DOHH2 (cell line): ENCODE data around the gene PYGM.

Experiments
- CTCF ChIP-seq: fragments of 200-600 bp; sonication (generic); IDR thresholded peaks from one replicate; pipeline ENCODE4 v1.5.1; 2014; ENCODE audit warnings: antibody characterized with exemption, mild to moderate bottlenecking, low read depth, low read length; ENCODE audit not compliant: poor library complexity, severe bottlenecking
- EZH2phosphoT487 ChIP-seq: fragments of 200-600 bp; sonication (generic); IDR thresholded peaks from 2 replicates; pipeline ENCODE4 v1.6.1; 2017; ENCODE audit warnings: borderline replicate concordance, mild to moderate bottlenecking, antibody characterized with exemption, low read length, moderate library complexity, mixed read lengths

- no peak for TF ChIP-seq CTCF
- no peak for TF ChIP-seq EZH2phosphoT487
Measured at GRCh38 chr11:64718084-64718779, 41.5 kb downstream of the PYGM start.
